Measurements from ENCODE around the gene SEMA6A. TPM values are rescaled to one million over a fixed set of nuclear protein-coding genes. Genes with fewer than 3 reads are reported as not detected.

The SEMA6A gene
- total and polyA plus RNA-seq, 2 of the 13 experiments (the other 11 are each of a cell fraction or from before 2014, with no cell fraction given), result 5.1 to 6.5 TPM

DNA sequence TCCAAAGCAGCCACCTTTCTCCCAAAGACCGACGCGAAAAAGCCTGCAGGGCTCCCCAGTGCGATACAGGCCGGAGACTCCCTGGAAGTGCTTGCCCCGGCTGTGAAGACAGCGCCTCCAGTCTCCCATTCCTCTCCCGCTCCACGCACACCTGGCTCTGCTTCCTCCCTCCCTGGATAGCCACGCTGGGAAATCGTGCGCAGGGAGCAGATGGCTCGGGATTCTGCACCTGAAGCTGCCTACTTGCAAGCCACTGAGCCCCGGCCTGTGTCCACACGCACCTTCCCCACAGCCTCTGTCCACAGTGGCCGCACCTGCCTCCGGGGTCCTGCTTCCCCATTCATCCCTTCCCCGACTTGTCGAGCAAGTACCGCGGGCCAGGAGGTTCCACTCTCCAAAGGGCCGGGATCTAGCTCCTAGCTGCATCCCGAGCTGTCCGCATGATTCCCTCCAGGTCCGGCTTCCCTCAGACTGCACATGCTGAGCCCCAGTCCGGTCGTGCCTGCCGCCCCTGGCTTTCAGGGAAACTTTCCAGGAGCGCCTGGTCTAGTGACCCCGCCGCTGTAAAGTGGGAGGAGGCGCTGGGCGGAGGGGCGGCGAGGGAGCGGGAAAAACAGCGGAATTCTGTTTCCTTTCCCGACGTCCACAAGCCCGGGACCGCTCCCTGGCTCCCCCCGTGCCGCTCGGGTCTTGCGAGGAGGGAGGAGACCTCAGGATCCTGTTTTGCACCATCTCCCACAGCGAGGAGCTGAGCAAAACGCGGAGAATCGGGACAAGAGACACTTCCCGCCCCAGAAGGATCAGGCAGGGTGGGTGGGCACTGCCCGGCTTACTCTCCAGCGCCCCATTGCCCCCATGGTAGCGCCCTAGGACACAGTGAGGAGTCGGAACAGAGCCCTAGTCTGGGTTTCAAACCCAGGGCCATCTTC, 2.0 kb downstream of the SEMA6A start (continued):
- TF ChIP-seq, protein P1, sequence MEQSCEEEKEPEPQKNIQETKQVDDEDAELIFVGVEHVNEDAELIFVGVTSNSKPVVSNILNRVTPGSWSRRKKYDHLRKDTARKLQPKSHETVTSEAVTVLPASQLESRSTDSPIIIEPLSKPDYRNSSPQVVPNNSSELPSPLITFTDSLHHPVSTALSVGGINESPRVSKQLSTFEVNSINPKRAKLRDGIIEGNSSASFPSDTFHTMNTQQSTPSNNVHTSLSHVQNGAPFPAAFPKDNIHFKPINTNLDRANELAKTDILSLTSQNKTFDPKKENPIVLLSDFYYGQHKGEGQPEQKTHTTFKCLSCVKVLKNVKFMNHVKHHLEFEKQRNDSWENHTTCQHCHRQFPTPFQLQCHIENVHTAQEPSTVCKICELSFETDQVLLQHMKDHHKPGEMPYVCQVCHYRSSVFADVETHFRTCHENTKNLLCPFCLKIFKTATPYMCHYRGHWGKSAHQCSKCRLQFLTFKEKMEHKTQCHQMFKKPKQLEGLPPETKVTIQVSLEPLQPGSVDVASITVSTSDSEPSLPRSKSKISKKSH (CRISPR knock-in tag; IDR thresholded peaks at IDR 0.05; ENCODE audit: borderline replicate concordance), result peak; percentile 69; the same call in 1 of the 2 replicates
- TF ChIP-seq TGIF2 (CRISPR knock-in tag; IDR thresholded peaks at IDR 0.05) (no peak), ZNF558 (CRISPR knock-in tag; IDR thresholded peaks at IDR 0.05; ENCODE audit: borderline replicate concordance) (no peak), SYNCRIP (IDR thresholded peaks at IDR 0.05; ENCODE audit: insufficient read depth, low read depth, low read length) (no peak), ZNF549 (CRISPR knock-in tag; IDR thresholded peaks at IDR 0.05) (no peak), MXD4 (CRISPR knock-in tag; IDR thresholded peaks at IDR 0.05) (no peak), ZNF230 (CRISPR knock-in tag; IDR thresholded peaks at IDR 0.05) (0 out of 2 replicates have a peak, but pooled peaks have one; percentile 4), CBFB (CRISPR knock-in tag; IDR thresholded peaks at IDR 0.05) (no peak), ETV6 (CRISPR knock-in tag; conservative IDR thresholded peaks at IDR 0.05) (no peak), ZNF205 (CRISPR knock-in tag; IDR thresholded peaks at IDR 0.05) (no peak), PAF1 (CRISPR knock-in tag; IDR thresholded peaks at IDR 0.05) (no peak), ZKSCAN5 (CRISPR knock-in tag; IDR thresholded peaks at IDR 0.05) (no peak), MAFG (CRISPR knock-in tag; IDR thresholded peaks at IDR 0.05) (no peak)
- TF ChIP-seq, protein P2, sequence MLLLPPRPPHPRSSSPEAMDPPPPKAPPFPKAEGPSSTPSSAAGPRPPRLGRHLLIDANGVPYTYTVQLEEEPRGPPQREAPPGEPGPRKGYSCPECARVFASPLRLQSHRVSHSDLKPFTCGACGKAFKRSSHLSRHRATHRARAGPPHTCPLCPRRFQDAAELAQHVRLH (CRISPR knock-in tag; IDR thresholded peaks at IDR 0.05; ENCODE audit: borderline replicate concordance, low read depth), result no peak
- TF ChIP-seq, protein P3, sequence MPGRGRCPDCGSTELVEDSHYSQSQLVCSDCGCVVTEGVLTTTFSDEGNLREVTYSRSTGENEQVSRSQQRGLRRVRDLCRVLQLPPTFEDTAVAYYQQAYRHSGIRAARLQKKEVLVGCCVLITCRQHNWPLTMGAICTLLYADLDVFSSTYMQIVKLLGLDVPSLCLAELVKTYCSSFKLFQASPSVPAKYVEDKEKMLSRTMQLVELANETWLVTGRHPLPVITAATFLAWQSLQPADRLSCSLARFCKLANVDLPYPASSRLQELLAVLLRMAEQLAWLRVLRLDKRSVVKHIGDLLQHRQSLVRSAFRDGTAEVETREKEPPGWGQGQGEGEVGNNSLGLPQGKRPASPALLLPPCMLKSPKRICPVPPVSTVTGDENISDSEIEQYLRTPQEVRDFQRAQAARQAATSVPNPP (CRISPR knock-in tag; IDR thresholded peaks at IDR 0.05), result no peak
- TF ChIP-seq, protein P4, sequence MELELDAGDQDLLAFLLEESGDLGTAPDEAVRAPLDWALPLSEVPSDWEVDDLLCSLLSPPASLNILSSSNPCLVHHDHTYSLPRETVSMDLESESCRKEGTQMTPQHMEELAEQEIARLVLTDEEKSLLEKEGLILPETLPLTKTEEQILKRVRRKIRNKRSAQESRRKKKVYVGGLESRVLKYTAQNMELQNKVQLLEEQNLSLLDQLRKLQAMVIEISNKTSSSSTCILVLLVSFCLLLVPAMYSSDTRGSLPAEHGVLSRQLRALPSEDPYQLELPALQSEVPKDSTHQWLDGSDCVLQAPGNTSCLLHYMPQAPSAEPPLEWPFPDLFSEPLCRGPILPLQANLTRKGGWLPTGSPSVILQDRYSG (CRISPR knock-in tag; IDR thresholded peaks at IDR 0.05), result no peak
- TF ChIP-seq, protein P5, sequence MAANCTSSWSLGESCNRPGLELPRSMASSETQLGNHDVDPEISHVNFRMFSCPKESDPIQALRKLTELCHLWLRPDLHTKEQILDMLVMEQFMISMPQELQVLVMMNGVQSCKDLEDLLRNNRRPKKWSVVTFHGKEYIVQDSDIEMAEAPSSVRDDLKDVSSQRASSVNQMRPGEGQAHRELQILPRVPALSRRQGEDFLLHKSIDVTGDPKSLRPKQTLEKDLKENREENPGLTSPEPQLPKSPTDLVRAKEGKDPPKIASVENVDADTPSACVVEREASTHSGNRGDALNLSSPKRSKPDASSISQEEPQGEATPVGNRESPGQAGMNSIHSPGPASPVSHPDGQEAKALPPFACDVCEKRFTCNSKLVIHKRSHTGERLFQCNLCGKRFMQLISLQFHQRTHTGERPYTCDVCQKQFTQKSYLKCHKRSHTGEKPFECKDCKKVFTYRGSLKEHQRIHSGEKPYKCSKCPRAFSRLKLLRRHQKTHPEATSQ (CRISPR knock-in tag; IDR thresholded peaks at IDR 0.05; ENCODE audit: borderline replicate concordance), result no peak
- TF ChIP-seq, protein P6, sequence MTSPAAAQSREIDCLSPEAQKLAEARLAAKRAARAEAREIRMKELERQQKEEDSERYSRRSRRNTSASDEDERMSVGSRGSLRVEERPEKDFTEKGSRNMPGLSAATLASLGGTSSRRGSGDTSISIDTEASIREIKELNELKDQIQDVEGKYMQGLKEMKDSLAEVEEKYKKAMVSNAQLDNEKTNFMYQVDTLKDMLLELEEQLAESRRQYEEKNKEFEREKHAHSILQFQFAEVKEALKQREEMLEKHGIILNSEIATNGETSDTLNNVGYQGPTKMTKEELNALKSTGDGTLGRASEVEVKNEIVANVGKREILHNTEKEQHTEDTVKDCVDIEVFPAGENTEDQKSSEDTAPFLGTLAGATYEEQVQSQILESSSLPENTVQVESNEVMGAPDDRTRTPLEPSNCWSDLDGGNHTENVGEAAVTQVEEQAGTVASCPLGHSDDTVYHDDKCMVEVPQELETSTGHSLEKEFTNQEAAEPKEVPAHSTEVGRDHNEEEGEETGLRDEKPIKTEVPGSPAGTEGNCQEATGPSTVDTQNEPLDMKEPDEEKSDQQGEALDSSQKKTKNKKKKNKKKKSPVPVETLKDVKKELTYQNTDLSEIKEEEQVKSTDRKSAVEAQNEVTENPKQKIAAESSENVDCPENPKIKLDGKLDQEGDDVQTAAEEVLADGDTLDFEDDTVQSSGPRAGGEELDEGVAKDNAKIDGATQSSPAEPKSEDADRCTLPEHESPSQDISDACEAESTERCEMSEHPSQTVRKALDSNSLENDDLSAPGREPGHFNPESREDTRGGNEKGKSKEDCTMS (CRISPR knock-in tag; conservative IDR thresholded peaks at IDR 0.05), result no peak

All from HepG2 (cell line).